Caco-2 (cell line): Measurements from ENCODE around the gene ADGRL3. TPM values are rescaled to one million over a fixed set of nuclear protein-coding genes. Genes with fewer than 3 reads are reported as not detected.

Experiments used
- BruUV-seq: library from RNA; stranded (reverse); fragments of 400-500 nt; replicated peaks from 2 replicates; lab custom pipeline; 2021; lab: Mats Ljungman, UMichigan
- CTCF ChIA-PET: fragments of 300-600 bp; sonication (Branson Sonifier 250); formaldehyde crosslinking; loops from one replicate; lab custom pipeline; 2022; ENCODE audit warnings: antibody characterized with exemption; lab: Charles Lee
- POLR2A ChIA-PET: fragments of 300-600 bp; sonication (Branson Sonifier 250); formaldehyde crosslinking; loops from one replicate; lab custom pipeline; 2022; ENCODE audit warnings: antibody characterized with exemption; lab: Charles Lee
- DNase-seq, 2 experiments: peaks; one replicate each; pipeline versions ENCODE4 v3.0.0 to v3.0.0-alpha.2; 2020 to 2022
- H3K27me3 ChIP-seq: replicated peaks from 2 replicates; pipeline ENCODE4 v1.6.0; 2011; ENCODE audit warnings: low read length; ENCODE audit not compliant: control insufficient read depth, insufficient read depth
- H3K36me3 ChIP-seq: 2 replicates; pipeline ENCODE4 v1.5.1; 2011; ENCODE audit warnings: low read length; ENCODE audit not compliant: control insufficient read depth, insufficient read depth
- H3K4me1 ChIP-seq: fragments of 250-450 bp; sonication (Bioruptor Pico); 2 replicates; pipeline ENCODE4 v1.5.1; 2020; ENCODE audit warnings: mild to moderate bottlenecking
- H3K4me3 ChIP-seq: 2 replicates; pipeline ENCODE4 v1.5.1; 2011; ENCODE audit warnings: low read depth, mild to moderate bottlenecking, control low read depth, low read length
- H3K9me3 ChIP-seq: fragments of 250-450 bp; sonication (Bioruptor Pico); 2 replicates; pipeline ENCODE4 v1.5.1; 2020; ENCODE audit warnings: mild to moderate bottlenecking, moderate library complexity
- H3K27ac Mint-ChIP-seq: one replicate; pipeline ENCODE4 v1.8.0; 2022; ENCODE audit warnings: mixed read lengths; ENCODE audit not compliant: unreplicated experiment
- H3K27me3 Mint-ChIP-seq: one replicate; pipeline ENCODE4 v1.8.0; 2022; ENCODE audit warnings: mixed read lengths; ENCODE audit not compliant: insufficient read depth, unreplicated experiment
- H3K36me3 Mint-ChIP-seq: one replicate; pipeline ENCODE4 v1.8.0; 2022; ENCODE audit warnings: mild to moderate bottlenecking, mixed read lengths; ENCODE audit not compliant: insufficient read depth, unreplicated experiment
- H3K4me1 Mint-ChIP-seq: one replicate; pipeline ENCODE4 v1.8.0; 2022; ENCODE audit warnings: low read depth, mixed read lengths; ENCODE audit not compliant: unreplicated experiment
- H3K4me3 Mint-ChIP-seq: one replicate; pipeline ENCODE4 v1.8.0; 2022; ENCODE audit warnings: mild to moderate bottlenecking, moderate library complexity, mixed read lengths; ENCODE audit not compliant: unreplicated experiment
- H3K9me3 Mint-ChIP-seq: one replicate; pipeline ENCODE4 v1.8.0; 2022; ENCODE audit warnings: mixed read lengths; ENCODE audit not compliant: unreplicated experiment
- CTCF ChIP-seq, 2 experiments: fragments of 200-600 bp in 1 of 2; IDR thresholded peaks; 1 replicate in 1 of 2; 2 replicates in 1 of 2; pipeline versions ENCODE4 v1.5.1 to v1.8.0; 2011 to 2022; ENCODE audit warnings: antibody characterized with exemption in 1 of 2, control low read depth in 1 of 2, inconsistent platforms in 1 of 2, low read depth in 1 of 2, low read length in 1 of 2, mild to moderate bottlenecking in 1 of 2, moderate library complexity in 1 of 2; ENCODE audit not compliant: insufficient read depth in 1 of 2, severe bottlenecking in 1 of 2, unreplicated experiment in 1 of 2
- intact Hi-C: fragments of 100-400 bp; cut with micrococcal nuclease; formaldehyde crosslinking; loops from one replicate; pipeline ENCODE4 v1.10.0; 2022; ENCODE audit not compliant: unreplicated experiment
- total RNA-seq: library from RNA; stranded (reverse); gene quantifications from 2 replicates; pipeline ENCODE4 v1.2.3, GENCODE V29; 2022

ADGRL3 gene
- total RNA-seq, 1 experiment from 2014 or later: 1.5 TPM

GRCh38 chr4:61820136-61820535 is 620.0 kb downstream of the ADGRL3 start:
- CTCF ChIA-PET: no interaction called here
- no peaks in the 10 kb centered on the region for H3K36me3 Mint-ChIP-seq
- H3K4me3 Mint-ChIP-seq: no peak overlapping the region
- no peak overlapping the region for H3K27ac Mint-ChIP-seq
- H3K9me3 ChIP-seq: no peaks in the 10 kb centered on the region
- no TSS peak for BruUV-seq
- DNase-seq: no peak
- H3K9me3 Mint-ChIP-seq: no peaks in the 10 kb centered on the region
- POLR2A ChIA-PET: no interaction called here
- no peaks in the 10 kb centered on the region for H3K27me3 ChIP-seq
- H3K27me3 Mint-ChIP-seq: no peaks in the 10 kb centered on the region
- TF ChIP-seq CTCF (IDR thresholded peaks at IDR 0.05; ENCODE audit: insufficient read depth in 1 of 2, low read depth in 1 of 2, low read length in 1 of 2, severe bottlenecking in 1 of 2, unreplicated experiment in 1 of 2): no peak
- intact Hi-C loops: no loop called here
- H3K4me1 Mint-ChIP-seq: peaks cover 1% of the 10 kb centered on the region
- H3K4me3 ChIP-seq: no peak overlapping the region
- no peaks in the 10 kb centered on the region for H3K36me3 ChIP-seq
- H3K4me1 ChIP-seq: no peaks in the 10 kb centered on the region

DNA sequence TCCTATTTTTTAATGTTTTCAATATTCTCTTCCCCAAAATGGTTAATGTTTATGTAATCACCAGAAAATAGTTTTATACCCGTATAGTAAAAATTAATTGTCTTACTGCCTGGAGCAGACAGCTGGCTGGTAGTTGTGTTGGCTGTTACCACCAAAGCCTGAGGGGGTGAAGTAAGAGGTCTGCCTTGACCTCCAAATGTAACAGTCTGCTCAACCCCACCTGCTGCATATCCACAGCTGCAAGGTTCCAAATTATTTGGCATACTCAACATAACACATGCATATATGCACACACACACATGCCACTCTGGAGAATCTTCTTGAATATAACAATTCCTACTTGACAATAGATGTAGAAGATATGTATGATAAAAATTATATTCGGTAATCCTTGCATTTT is 624.3 kb downstream of the ADGRL3 start:
- no TSS peak for BruUV-seq
- Histone ChIP-seq H3K4me1 (no peaks in the 10 kb centered on the region), H3K4me3 (no peak overlapping the region), H3K36me3 (no peaks in the 10 kb centered on the region), H3K9me3 (no peaks in the 10 kb centered on the region), H3K27me3 (no peaks in the 10 kb centered on the region)
- no peak for DNase-seq
- no peaks in the 10 kb centered on the region for H3K9me3 Mint-ChIP-seq
- H3K27ac Mint-ChIP-seq: no peak overlapping the region
- intact Hi-C loops: no loop called here
- no peak for TF ChIP-seq CTCF (IDR thresholded peaks at IDR 0.05; ENCODE audit: insufficient read depth in 1 of 2, low read depth in 1 of 2, low read length in 1 of 2, severe bottlenecking in 1 of 2, unreplicated experiment in 1 of 2)
- no peaks in the 10 kb centered on the region for H3K27me3 Mint-ChIP-seq
- no peaks in the 10 kb centered on the region for H3K4me1 Mint-ChIP-seq
- no peak overlapping the region for H3K4me3 Mint-ChIP-seq
- ChIA-PET CTCF (no interaction called here), POLR2A (no interaction called here)
- H3K36me3 Mint-ChIP-seq: no peaks in the 10 kb centered on the region

GRCh38 chr4:61827907-61828391 is 627.8 kb downstream of the ADGRL3 start:
- Mint-ChIP-seq H3K9me3 (no peaks in the 10 kb centered on the region), H3K4me1 (no peaks in the 10 kb centered on the region), H3K4me3 (no peak overlapping the region), H3K27me3 (no peaks in the 10 kb centered on the region), H3K36me3 (no peaks in the 10 kb centered on the region), H3K27ac (no peak overlapping the region)
- Histone ChIP-seq H3K4me3 (no peak overlapping the region), H3K9me3 (no peaks in the 10 kb centered on the region), H3K27me3 (no peaks in the 10 kb centered on the region), H3K36me3 (no peaks in the 10 kb centered on the region), H3K4me1 (no peaks in the 10 kb centered on the region)
- DNase-seq: no peak
- ChIA-PET POLR2A (no interaction called here), CTCF (no interaction called here)
- no peak for TF ChIP-seq CTCF (IDR thresholded peaks at IDR 0.05; ENCODE audit: insufficient read depth in 1 of 2, low read depth in 1 of 2, low read length in 1 of 2, severe bottlenecking in 1 of 2, unreplicated experiment in 1 of 2)
- BruUV-seq: no TSS peak
- intact Hi-C loops: no loop called here
